Measurements from ENCODE around the gene SERPINA5.

DNA sequence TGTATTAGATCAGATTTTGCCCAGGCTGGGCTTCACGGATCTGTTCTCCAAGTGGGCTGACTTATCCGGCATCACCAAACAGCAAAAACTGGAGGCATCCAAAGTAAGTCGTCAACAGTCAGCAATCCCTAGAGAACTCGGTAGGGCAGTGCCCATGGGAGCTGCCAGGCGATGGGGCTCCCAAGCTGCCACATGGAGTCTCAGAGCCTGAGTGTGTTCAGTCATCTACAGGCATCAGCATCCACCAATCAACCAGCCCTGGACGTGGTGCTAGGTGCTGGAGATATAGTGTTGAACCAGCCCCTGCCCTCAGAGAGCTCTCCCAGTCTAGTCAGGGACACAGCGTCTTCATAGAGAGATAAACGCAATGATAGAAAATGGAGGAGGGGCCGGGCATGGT lies 13.0 kb upstream of the SERPINA5 start:
- no peak for TF ChIP-seq YY1 (IDR thresholded peaks at IDR 0.05; ENCODE audit: low read depth)
- no peak for TF ChIP-seq CEBPB (IDR thresholded peaks at IDR 0.05)
- TF ChIP-seq FOXM1 (IDR thresholded peaks at IDR 0.05; ENCODE audit: borderline replicate concordance, low read depth): no peak
- TF ChIP-seq, protein P1, sequence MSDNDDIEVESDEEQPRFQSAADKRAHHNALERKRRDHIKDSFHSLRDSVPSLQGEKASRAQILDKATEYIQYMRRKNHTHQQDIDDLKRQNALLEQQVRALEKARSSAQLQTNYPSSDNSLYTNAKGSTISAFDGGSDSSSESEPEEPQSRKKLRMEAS (IDR thresholded peaks at IDR 0.05): no peak
- TF ChIP-seq TAF1 (IDR thresholded peaks at IDR 0.05; ENCODE audit: low read depth): no peak
- TF ChIP-seq, protein P2, sequence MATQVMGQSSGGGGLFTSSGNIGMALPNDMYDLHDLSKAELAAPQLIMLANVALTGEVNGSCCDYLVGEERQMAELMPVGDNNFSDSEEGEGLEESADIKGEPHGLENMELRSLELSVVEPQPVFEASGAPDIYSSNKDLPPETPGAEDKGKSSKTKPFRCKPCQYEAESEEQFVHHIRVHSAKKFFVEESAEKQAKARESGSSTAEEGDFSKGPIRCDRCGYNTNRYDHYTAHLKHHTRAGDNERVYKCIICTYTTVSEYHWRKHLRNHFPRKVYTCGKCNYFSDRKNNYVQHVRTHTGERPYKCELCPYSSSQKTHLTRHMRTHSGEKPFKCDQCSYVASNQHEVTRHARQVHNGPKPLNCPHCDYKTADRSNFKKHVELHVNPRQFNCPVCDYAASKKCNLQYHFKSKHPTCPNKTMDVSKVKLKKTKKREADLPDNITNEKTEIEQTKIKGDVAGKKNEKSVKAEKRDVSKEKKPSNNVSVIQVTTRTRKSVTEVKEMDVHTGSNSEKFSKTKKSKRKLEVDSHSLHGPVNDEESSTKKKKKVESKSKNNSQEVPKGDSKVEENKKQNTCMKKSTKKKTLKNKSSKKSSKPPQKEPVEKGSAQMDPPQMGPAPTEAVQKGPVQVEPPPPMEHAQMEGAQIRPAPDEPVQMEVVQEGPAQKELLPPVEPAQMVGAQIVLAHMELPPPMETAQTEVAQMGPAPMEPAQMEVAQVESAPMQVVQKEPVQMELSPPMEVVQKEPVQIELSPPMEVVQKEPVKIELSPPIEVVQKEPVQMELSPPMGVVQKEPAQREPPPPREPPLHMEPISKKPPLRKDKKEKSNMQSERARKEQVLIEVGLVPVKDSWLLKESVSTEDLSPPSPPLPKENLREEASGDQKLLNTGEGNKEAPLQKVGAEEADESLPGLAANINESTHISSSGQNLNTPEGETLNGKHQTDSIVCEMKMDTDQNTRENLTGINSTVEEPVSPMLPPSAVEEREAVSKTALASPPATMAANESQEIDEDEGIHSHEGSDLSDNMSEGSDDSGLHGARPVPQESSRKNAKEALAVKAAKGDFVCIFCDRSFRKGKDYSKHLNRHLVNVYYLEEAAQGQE (IDR thresholded peaks at IDR 0.05; ENCODE audit: low read depth): no peak
- TF ChIP-seq RAD21 (IDR thresholded peaks at IDR 0.05; ENCODE audit: low read depth): no peak
- no peak for TF ChIP-seq EP300 (IDR thresholded peaks at IDR 0.05; ENCODE audit: borderline replicate concordance)
- no peak for TF ChIP-seq EGR1 (IDR thresholded peaks at IDR 0.05)
- no peak for TF ChIP-seq TEAD4 (IDR thresholded peaks at IDR 0.05)
- no peak for TF ChIP-seq NFIC (IDR thresholded peaks at IDR 0.05)
- TF ChIP-seq CREB1 (IDR thresholded peaks at IDR 0.05; ENCODE audit: low read depth): no peak
- no peak for TF ChIP-seq TCF12 (IDR thresholded peaks at IDR 0.05; ENCODE audit: low read depth)

Measured in Ishikawa (cell line).